ENCODE data around the gene ZNF302. TPM values are rescaled to one million over a fixed set of nuclear protein-coding genes. Genes with fewer than 3 reads are reported as not detected.
A peak's percentile ranks its signal among the peaks of the same experiment; 100 is the strongest.

ZNF302 gene
- polyA plus RNA-seq, 1 of the 3 experiments (the other 2 are of a cell fraction) = 14.3 TPM

GRCh38 chr19:34645551-34645950 lies 31.9 kb upstream of the ZNF302 start (continued):
- TF ChIP-seq RAD21 (IDR thresholded peaks at IDR 0.05; ENCODE audit: low read length) (peak; percentile 14; the same call in 1 of the 2 replicates), REST (IDR thresholded peaks at IDR 0.05; ENCODE audit: low read depth, low read length) (no peak), IRF3 (IDR thresholded peaks at IDR 0.05; ENCODE audit: low read depth, low read length) (no peak), POLR2AphosphoS5 (IDR thresholded peaks at IDR 0.05; ENCODE audit: low read depth, low read length) (no peak), PBX3 (IDR thresholded peaks at IDR 0.05) (no peak), GATA2 (CRISPR knock-in tag; IDR thresholded peaks at IDR 0.05) (peak; percentile 86), NFIC (IDR thresholded peaks at IDR 0.05; ENCODE audit: borderline replicate concordance) (no peak), GABPA (IDR thresholded peaks at IDR 0.05; ENCODE audit: low read depth) (no peak), TAF1 (IDR thresholded peaks at IDR 0.05; ENCODE audit: borderline replicate concordance, low read depth, low read length) (no peak), NRF1 (IDR thresholded peaks at IDR 0.05; ENCODE audit: low read depth, low read length) (no peak), FOXM1 (IDR thresholded peaks at IDR 0.05; ENCODE audit: low read depth) (no peak), SMC3 (IDR thresholded peaks at IDR 0.05; ENCODE audit: low read depth, low read length) (no peak)

GRCh38 chr19:34649886-34650543 lies 27.5 kb upstream of the ZNF302 start:
- 33% methylated on average over 9 of the region's 9 CpGs for WGBS (ENCODE audit: low lambda C conversion rate)
- TF ChIP-seq EZH2phosphoT487 (IDR thresholded peaks at IDR 0.05; ENCODE audit: borderline replicate concordance, low read depth) (no peak), PBX3 (IDR thresholded peaks at IDR 0.05) (no peak), RCOR1 (IDR thresholded peaks at IDR 0.05; ENCODE audit: low read length) (no peak), SMC3 (IDR thresholded peaks at IDR 0.05; ENCODE audit: low read depth, low read length) (no peak), CHD2 (IDR thresholded peaks at IDR 0.05; ENCODE audit: low read length, partially characterized antibody) (no peak), NFIC (IDR thresholded peaks at IDR 0.05; ENCODE audit: borderline replicate concordance) (no peak), REST (IDR thresholded peaks at IDR 0.05; ENCODE audit: low read depth, low read length) (no peak), MEF2A (IDR thresholded peaks at IDR 0.05; ENCODE audit: borderline replicate concordance, low read depth) (no peak)

More at GRCh38 chr19:34649886-34650543, 27.5 kb upstream of the ZNF302 start:
- Histone ChIP-seq H3K4me2 (no peak overlapping the region), H3K4me3 (ENCODE audit: low read depth in 2 of 2, low read length in 1 of 2) (no peak overlapping the region), H4K20me1 (ENCODE audit: insufficient read depth) (no peaks in the 10 kb centered on the region), H3F3A (replicated peaks; ENCODE audit: insufficient read depth) (no peaks in the 10 kb centered on the region), H3K9me2 (no peaks in the 10 kb centered on the region), H3K9me3 (peaks cover 9% of the 10 kb centered on the region), H3K36me3 (replicated peaks in 1 of 2; ENCODE audit: control insufficient read depth in 1 of 2, insufficient read depth in 2 of 2, low read length in 1 of 2) (no peaks in the 10 kb centered on the region), H3K4me1 (ENCODE audit: control insufficient read depth in 1 of 2, insufficient read depth in 2 of 2, low read depth in 1 of 2, low read length in 1 of 2) (peaks cover 0 to 29% of the 10 kb centered on the region in 2 experiments; a peak in 2 of 4 replicates), H3K9ac (no peak overlapping the region), H2AFZ (ENCODE audit: low read depth) (no peak overlapping the region), H3K27me3 (ENCODE audit: insufficient read depth) (no peaks in the 10 kb centered on the region), H3K79me2 (ENCODE audit: insufficient read depth) (no peaks in the 10 kb centered on the region), H3K27ac (ENCODE audit: low read depth in 2 of 2, low read length in 1 of 2) (no peak overlapping the region)
- ChIA-PET CTCF (no interaction called here), POLR2A (no interaction called here)
- DNase-seq = no peak
